ENCODE measurements around the gene WDR35.
A peak's percentile ranks its signal among the peaks of the same experiment; 100 is the strongest.

WDR35 gene

GRCh38 chr2:20027705-20028434 lies 38.0 kb upstream of the WDR35 start:
- H3K27ac ChIP-seq, result peak overlapping the region; percentile 21; the same call in 1 of the 2 replicates
- TF ChIP-seq ZFX (IDR thresholded peaks at IDR 0.05) (no peak), CTCF (conservative IDR thresholded peaks at IDR 0.05) (no peak)

GRCh38 chr2:20027260-20027677 lies 37.4 kb upstream of the WDR35 start:
- peak overlapping the region; percentile 21; the same call in 1 of the 2 replicates for H3K27ac ChIP-seq
- TF ChIP-seq ZFX (IDR thresholded peaks at IDR 0.05) (no peak), CTCF (conservative IDR thresholded peaks at IDR 0.05) (no peak)

- no peak overlapping the region for H3K27ac ChIP-seq
- TF ChIP-seq CTCF (conservative IDR thresholded peaks at IDR 0.05), result no peak
Observed at GRCh38 chr2:20025065-20025786, 35.3 kb upstream of the WDR35 start.

- no peak overlapping the region for H3K27ac ChIP-seq
- TF ChIP-seq CTCF (conservative IDR thresholded peaks at IDR 0.05), result no peak
Observed at GRCh38 chr2:20023688-20024087, 33.8 kb upstream of the WDR35 start.

GRCh38 chr2:20021405-20022009 lies 31.6 kb upstream of the WDR35 start:
- H3K27ac ChIP-seq, result no peak overlapping the region
- TF ChIP-seq ZFX (IDR thresholded peaks at IDR 0.05) (no peak), CTCF (conservative IDR thresholded peaks at IDR 0.05) (no peak)

GRCh38 chr2:20019747-20020146 lies 29.8 kb upstream of the WDR35 start:
- TF ChIP-seq CTCF (conservative IDR thresholded peaks at IDR 0.05), result no peak
- no peak for TF ChIP-seq ZFX (IDR thresholded peaks at IDR 0.05)
- H3K27ac ChIP-seq, result no peak overlapping the region

- H3K27ac ChIP-seq, result no peak overlapping the region
- TF ChIP-seq CTCF (conservative IDR thresholded peaks at IDR 0.05) (no peak), ZFX (IDR thresholded peaks at IDR 0.05) (no peak)
Observed at GRCh38 chr2:20018601-20019152, 28.8 kb upstream of the WDR35 start.

All from C4-2B (cell line).